NCI-H1694 treated with DMSO at 0.1 percent for 48 hours (cell line): Measurements from ENCODE around the gene RNPS1.

ENCODE experiments used
- DNase-seq: peaks from one replicate; lab custom pipeline; 2025; lab: John Stamatoyannopoulos, UW

RNPS1 gene

GRCh38 chr16:2267913-2268666, at the start of gene RNPS1:
Gene RNPS1 (minus strand): TSS chr16:2268126. CDS start chr16:2264643, 3,483 bp downstream.
- peak; percentile 84 for DNase-seq

- no peak for DNase-seq
Observed at GRCh38 chr16:2317231-2318020, 49.5 kb upstream of the RNPS1 start.

GRCh38 chr16:2308089-2308962, 40.4 kb upstream of the RNPS1 start:
- no peak for DNase-seq

GRCh38 chr16:2299915-2300192, 31.9 kb upstream of the RNPS1 start:
- DNase-seq = no peak

- DNase-seq = no peak
Observed at GRCh38 chr16:2299121-2299914, 31.4 kb upstream of the RNPS1 start.

- no peak for DNase-seq
Observed at GRCh38 chr16:2298621-2299020, 30.7 kb upstream of the RNPS1 start.

GRCh38 chr16:2297506-2297860, 29.6 kb upstream of the RNPS1 start:
- no peak for DNase-seq

GRCh38 chr16:2296661-2297505, 29.0 kb upstream of the RNPS1 start:
- no peak for DNase-seq

GRCh38 chr16:2295056-2295798, 27.3 kb upstream of the RNPS1 start:
- DNase-seq = no peak

GRCh38 chr16:2292221-2292620, 24.3 kb upstream of the RNPS1 start:
- no peak for DNase-seq

GRCh38 chr16:2289282-2289681, 21.4 kb upstream of the RNPS1 start:
- DNase-seq = no peak

GRCh38 chr16:2288726-2289125, 20.8 kb upstream of the RNPS1 start:
- DNase-seq = no peak

- DNase-seq = no peak
Observed at GRCh38 chr16:2287916-2288547, 20.1 kb upstream of the RNPS1 start.

- no peak for DNase-seq
Observed at GRCh38 chr16:2286550-2286949, 18.6 kb upstream of the RNPS1 start.

GRCh38 chr16:2285731-2286191, 17.8 kb upstream of the RNPS1 start:
- no peak for DNase-seq

GRCh38 chr16:2284797-2285576, 17.1 kb upstream of the RNPS1 start:
- DNase-seq = no peak

- no peak for DNase-seq
Observed at GRCh38 chr16:2284001-2284770, 16.3 kb upstream of the RNPS1 start.
